PC-9 (cell line): Measurements from ENCODE around the gene KAT6B.

Experiments used
- CTCF ChIP-seq: fragments of 200-600 bp; sonication (generic); conservative IDR thresholded peaks from 2 replicates; pipeline ENCODE4 v1.6.1; 2017; ENCODE audit warnings: mixed run types, antibody characterized with exemption, mild to moderate bottlenecking, moderate library complexity
- EZH2 ChIP-seq: fragments of 200-600 bp; sonication (generic); IDR thresholded peaks from 2 replicates; pipeline ENCODE4 v1.8.0; 2017; ENCODE audit warnings: antibody characterized with exemption, low read depth

GRCh38 chr10:75034131-75034512, 207.7 kb downstream of the KAT6B start:
- TF ChIP-seq CTCF (no peak), EZH2 (no peak)
